GM12875 (cell line): ENCODE results near the gene ARMCX6.
"Not testable (repeated sequence)": the region's sequence is repeated elsewhere in the genome, so short reads cannot be mapped to it uniquely, and the experiment has no call there.

Experiments used
- H3K4me3 ChIP-seq: one replicate; pipeline ENCODE4 v1.5.1; 2011; ENCODE audit warnings: low read depth, low read length, control low read depth
- CTCF ChIP-seq: IDR thresholded peaks from 2 replicates; pipeline ENCODE4 v1.5.1; 2011; ENCODE audit warnings: low read depth, mild to moderate bottlenecking, control low read depth, inconsistent platforms, low read length, moderate library complexity, borderline replicate concordance; ENCODE audit not compliant: insufficient read depth

The ARMCX6 gene

GRCh38 chrX:101617211-101618191, at the start of gene ARMCX6:
Gene ARMCX6, minus strand, starts transcription at chrX:101618000. Its CDS starts 1,380 bp downstream, at chrX:101616620.
- H3K4me3 ChIP-seq = peak within 1 kb of the TSS; percentile 70
- 0 out of 2 replicates have a peak, but pooled peaks have one; percentile 18 for TF ChIP-seq CTCF

GRCh38 chrX:101659601-101660063, 41.8 kb upstream of the ARMCX6 start, which contains the start of gene ARMCX2:
Gene ARMCX2, minus strand, starts transcription at chrX:101659850. Its CDS starts 2,262 bp downstream, at chrX:101657588.
- TF ChIP-seq CTCF = no peak
- H3K4me3 ChIP-seq = peak within 1 kb of the TSS; percentile 64

- H3K4me3 ChIP-seq = peak overlapping the region; percentile 64
- no peak for TF ChIP-seq CTCF
Observed at GRCh38 chrX:101658661-101659491, 41.1 kb upstream of the ARMCX6 start.

GRCh38 chrX:101657495-101657894, 39.7 kb upstream of the ARMCX6 start:
- no peak for TF ChIP-seq CTCF
- H3K4me3 ChIP-seq = no peak overlapping the region

GRCh38 chrX:101656817-101657216, 39.0 kb upstream of the ARMCX6 start:
- TF ChIP-seq CTCF = no peak
- no peak overlapping the region for H3K4me3 ChIP-seq

GRCh38 chrX:101655534-101655933, 37.7 kb upstream of the ARMCX6 start:
- no peak for TF ChIP-seq CTCF
- H3K4me3 ChIP-seq = no peak overlapping the region

GRCh38 chrX:101647716-101648115, 29.9 kb upstream of the ARMCX6 start:
- not testable (repeated sequence) for H3K4me3 ChIP-seq
